Endothelial cell of umbilical vein (primary cell): Measurements from ENCODE around the gene TNIK. TPM values are rescaled to one million over a fixed set of nuclear protein-coding genes. Genes with fewer than 3 reads are reported as not detected.

Experiments
- BruUV-seq: library from RNA; stranded (reverse); fragments of 400-500 nt; replicated peaks from 2 replicates; lab custom pipeline; 2021; lab: Mats Ljungman, UMichigan
- CTCF ChIA-PET: fragments of 300-600, 350-600 bp; sonication (Branson Sonifier 250); formaldehyde crosslinking; loops from one replicate; lab custom pipeline; 2021; ENCODE audit warnings: antibody characterized with exemption, inconsistent platforms; lab: Charles Lee
- POLR2A ChIA-PET: fragments of 300-600, 350-600 bp; sonication (Branson Sonifier 250); formaldehyde crosslinking; loops from one replicate; lab custom pipeline; 2021; ENCODE audit warnings: antibody characterized with exemption, inconsistent platforms; lab: Charles Lee
- DNase-seq: peaks from one replicate; pipeline ENCODE4 v3.0.0-alpha.2; 2011; ENCODE audit warnings: low read depth, low spot score
- FAIRE-seq: peaks from 2 replicates; lab custom pipeline; 2011; peaks lifted over from hg19 to GRCh38; lab: Jason Lieb, UNC
- H2AFZ ChIP-seq: 2 replicates; pipeline ENCODE4 v1.6.0; 2012; ENCODE audit warnings: low read depth, low read length, control low read depth, inconsistent platforms
- H3K27ac ChIP-seq: 2 replicates; pipeline ENCODE4 v1.5.1; 2011; ENCODE audit warnings: low read depth, mild to moderate bottlenecking, control low read depth, low read length, moderate library complexity; ENCODE audit not compliant: insufficient read depth
- H3K27me3 ChIP-seq, 2 experiments: 2 replicates each; pipeline versions ENCODE4 v1.6.0 to v1.6.1; 2011; ENCODE audit warnings: low read length in 2 of 2, mixed read lengths in 1 of 2; ENCODE audit not compliant: control insufficient read depth in 2 of 2, insufficient read depth in 2 of 2
- H3K36me3 ChIP-seq, 2 experiments: 2 replicates in 1 of 2; 3 replicates in 1 of 2; pipeline ENCODE4 v1.5.1; 2011; ENCODE audit warnings: low read length in 2 of 2, mild to moderate bottlenecking in 1 of 2, moderate library complexity in 1 of 2; ENCODE audit not compliant: control insufficient read depth in 2 of 2, insufficient read depth in 2 of 2; ENCODE audit errors: extremely low read depth in 1 of 2
- H3K4me1 ChIP-seq: 3 replicates; pipeline ENCODE4 v1.5.1; 2011; ENCODE audit warnings: mild to moderate bottlenecking, low read length; ENCODE audit not compliant: control insufficient read depth, insufficient read depth; ENCODE audit errors: extremely low read depth
- H3K4me2 ChIP-seq: 2 replicates; pipeline ENCODE4 v1.6.1; 2011; ENCODE audit warnings: low read length, control low read depth, mixed read lengths; ENCODE audit not compliant: insufficient read depth
- H3K4me3 ChIP-seq, 3 experiments: fragments of 200-600 bp in 1 of 3; sonication (generic), shearing (Covaris generic) in 1 of 3; replicated peaks in 1 of 3; 2 replicates each; pipeline ENCODE4 v1.5.1; 2011 to 2016; ENCODE audit warnings: control low read depth in 3 of 3, low read length in 3 of 3, mild to moderate bottlenecking in 2 of 3, inconsistent platforms in 1 of 3, low read depth in 1 of 3, moderate library complexity in 1 of 3; ENCODE audit not compliant: insufficient read depth in 1 of 3
- H3K79me2 ChIP-seq: 2 replicates; pipeline ENCODE4 v1.6.0; 2012; ENCODE audit warnings: low read length, inconsistent platforms; ENCODE audit not compliant: control insufficient read depth, insufficient read depth
- H3K9ac ChIP-seq: replicated peaks from 2 replicates; pipeline ENCODE3; 2011; ENCODE audit warnings: low read length, control low read depth; ENCODE audit not compliant: insufficient read depth; ENCODE audit errors: extremely low read depth
- H3K9me1 ChIP-seq: replicated peaks from 3 replicates; pipeline ENCODE4 v1.6.0; 2011; ENCODE audit warnings: mild to moderate bottlenecking, low read length; ENCODE audit not compliant: control insufficient read depth, insufficient read depth; ENCODE audit errors: extremely low read depth
- H3K9me3 ChIP-seq: replicated peaks from 2 replicates; pipeline ENCODE4 v1.5.1; 2012; ENCODE audit warnings: low read length, inconsistent platforms; ENCODE audit not compliant: control insufficient read depth, insufficient read depth
- H4K20me1 ChIP-seq: replicated peaks from 2 replicates; pipeline ENCODE3; 2011; ENCODE audit warnings: mild to moderate bottlenecking, low read length; ENCODE audit not compliant: control insufficient read depth, insufficient read depth; ENCODE audit errors: extremely low read depth
- CTCF ChIP-seq, 2 donors: IDR thresholded peaks; 1 replicate in 1 of 2; 2 replicates in 1 of 2; pipeline ENCODE4 v1.5.1; 2011; ENCODE audit warnings: low read length in 2 of 2, mild to moderate bottlenecking in 2 of 2, moderate library complexity in 2 of 2, control low read depth in 1 of 2, inconsistent platforms in 1 of 2, low read depth in 1 of 2; ENCODE audit not compliant: insufficient read depth in 1 of 2; ENCODE audit errors: extremely low read depth in 1 of 2
- EZH2 ChIP-seq: IDR thresholded peaks from 2 replicates; pipeline ENCODE4 v1.6.1; 2012; ENCODE audit warnings: borderline replicate concordance, low read depth, mild to moderate bottlenecking, moderate library complexity, low read length, inconsistent platforms; ENCODE audit not compliant: severe bottlenecking
- GATA2 ChIP-seq: IDR thresholded peaks from 2 replicates; pipeline ENCODE4 v1.7.0; 2011; ENCODE audit warnings: low read depth, mild to moderate bottlenecking, moderate library complexity, mixed read lengths, low read length; ENCODE audit not compliant: insufficient read length, insufficient read depth
- MAX ChIP-seq: IDR thresholded peaks from 2 replicates; pipeline ENCODE4 v1.6.1; 2011; ENCODE audit not compliant: insufficient read depth, insufficient read length
- MYC ChIP-seq: IDR thresholded peaks from one replicate; pipeline ENCODE4 v1.6.1; 2011; ENCODE audit warnings: mild to moderate bottlenecking, low read depth, low read length
- POLR2A ChIP-seq: IDR thresholded peaks from 2 replicates; pipeline ENCODE4 v1.6.1; 2012; ENCODE audit warnings: low read depth, mild to moderate bottlenecking, control low read depth, low read length
- POLR2AphosphoS5 ChIP-seq: IDR thresholded peaks from 2 replicates; pipeline ENCODE4 v1.6.1; 2012; ENCODE audit warnings: low read depth, mild to moderate bottlenecking, control low read depth, low read length, moderate library complexity; ENCODE audit not compliant: insufficient read depth
- dilution Hi-C: fragments of 300-500 bp; cut with MboI; formaldehyde crosslinking; loops from one replicate; pipeline ENCODE4 v1.15.0; 2019; ENCODE audit warnings: low sequenced_read_pairs; ENCODE audit not compliant: extremely low pct_ligation_motif_present
- intact Hi-C: fragments of 100-400 bp; cut with micrococcal nuclease; formaldehyde crosslinking; loops from one replicate; pipeline ENCODE4 v1.10.0; 2022
- polyA plus RNA-seq, 4 experiments: library from polyadenylated mRNA; depleted of rRNA in 3 of 4; stranded (reverse) in 3 of 4; unstranded in 1 of 4; fragments of >200 nt; gene quantifications; 2 replicates each; pipeline versions ENCODE4 v1.2.1 to v1.2.3, GENCODE V29; 2011 to 2012; ENCODE audit warnings: missing spikeins in 1 of 4
- total RNA-seq: library from RNA; stranded (reverse); gene quantifications from 2 replicates; pipeline ENCODE4 v1.2.3, GENCODE V29; 2021

TNIK gene
- total and polyA plus RNA-seq, 2 donors (not counting 3 experiments of a cell fraction or from before 2014, with no cell fraction given), result 10.9 to 39.7 TPM

- Histone ChIP-seq H2AFZ (no peak overlapping the region), H3K9me3 (no peaks in the 10 kb centered on the region), H3K36me3 (no peaks in the 10 kb centered on the region), H3K4me1 (no peaks in the 10 kb centered on the region), H3K27me3 (no peaks in the 10 kb centered on the region), H3K4me3 (no peak overlapping the region), H3K79me2 (no peaks in the 10 kb centered on the region), H3K9me1 (no peaks in the 10 kb centered on the region), H3K27ac (no peak overlapping the region), H4K20me1 (no peaks in the 10 kb centered on the region), H3K4me2 (no peak overlapping the region), H3K9ac (no peak overlapping the region)
- ChIA-PET CTCF (no interaction called here), POLR2A (no interaction called here)
- dilution Hi-C loops (no loop called here), intact Hi-C loops (no loop called here)
- TF ChIP-seq MYC (no peak), CTCF (IDR thresholded peaks at IDR 0.05; ENCODE audit: extremely low read depth in 1 of 2, insufficient read depth in 1 of 2, low read depth in 1 of 2, low read length in 2 of 2) (no peak), GATA2 (no peak), POLR2A (no peak)
- FAIRE-seq, result no peak
- no peak for DNase-seq
- no TSS peak for BruUV-seq
These were observed 420.5 kb downstream of the TNIK start for GRCh38 chr3:171039674-171040073.

- intact Hi-C loops, result no loop called here
- FAIRE-seq, result no peak
- Histone ChIP-seq H3K9me1 (no peaks in the 10 kb centered on the region), H3K4me3 (no peak overlapping the region), H3K4me1 (no peaks in the 10 kb centered on the region), H3K27me3 (no peaks in the 10 kb centered on the region), H4K20me1 (no peaks in the 10 kb centered on the region), H3K27ac (no peak overlapping the region), H3K9ac (no peak overlapping the region), H3K4me2 (no peak overlapping the region), H3K9me3 (no peaks in the 10 kb centered on the region), H3K36me3 (no peaks in the 10 kb centered on the region), H3K79me2 (no peaks in the 10 kb centered on the region), H2AFZ (no peak overlapping the region)
- dilution Hi-C loops, result no loop called here
- TF ChIP-seq GATA2 (no peak), CTCF (IDR thresholded peaks at IDR 0.05; ENCODE audit: extremely low read depth in 1 of 2, insufficient read depth in 1 of 2, low read depth in 1 of 2, low read length in 2 of 2) (no peak), POLR2AphosphoS5 (no peak), EZH2 (no peak), MAX (no peak), MYC (no peak)
- ChIA-PET CTCF (no interaction called here), POLR2A (no interaction called here)
- BruUV-seq, result no TSS peak
- DNase-seq, result no peak
These were observed 421.9 kb downstream of the TNIK start for GRCh38 chr3:171038342-171038741.
